GM19438 (cell line): ENCODE results near the gene GLTP.

Source experiments
- ATAC-seq: cut with Tn5 transposase; IDR thresholded peaks from one replicate; pipeline ENCODE4 v1.9.1; 2021; ENCODE audit warnings: low read depth; ENCODE audit not compliant: unreplicated experiment

GLTP gene

GRCh38 chr12:109827566-109828550 lies 52.5 kb downstream of the GLTP start:
- no peak for ATAC-seq

- no peak for ATAC-seq
Measured at GRCh38 chr12:109827080-109827479, 53.3 kb downstream of the GLTP start.

- ATAC-seq = no peak
Measured at GRCh38 chr12:109824731-109825130, 55.6 kb downstream of the GLTP start.

GRCh38 chr12:109822951-109823411 lies 57.4 kb downstream of the GLTP start:
- ATAC-seq = no peak

GRCh38 chr12:109822416-109822815 lies 57.9 kb downstream of the GLTP start:
- ATAC-seq = no peak

- no peak for ATAC-seq
Measured at GRCh38 chr12:109821968-109822367, 58.4 kb downstream of the GLTP start.

- ATAC-seq = no peak
Measured at GRCh38 chr12:109820816-109821381, 59.4 kb downstream of the GLTP start.

- no peak for ATAC-seq
Measured at GRCh38 chr12:109818905-109819500, 61.3 kb downstream of the GLTP start.

- ATAC-seq = no peak
Measured at GRCh38 chr12:109818253-109818652, 62.1 kb downstream of the GLTP start.

GRCh38 chr12:109817627-109818231 lies 62.6 kb downstream of the GLTP start:
- no peak for ATAC-seq

- ATAC-seq = no peak
Measured at GRCh38 chr12:109816870-109817269, 63.5 kb downstream of the GLTP start.

GRCh38 chr12:109815757-109816617 lies 64.4 kb downstream of the GLTP start:
- no peak for ATAC-seq

GRCh38 chr12:109815225-109815624 lies 65.1 kb downstream of the GLTP start:
- ATAC-seq = no peak

GRCh38 chr12:109814600-109815150 lies 65.7 kb downstream of the GLTP start:
- no peak for ATAC-seq

GRCh38 chr12:109813810-109814416 lies 66.4 kb downstream of the GLTP start:
- no peak for ATAC-seq

- no peak for ATAC-seq
Measured at GRCh38 chr12:109811624-109811995, 68.7 kb downstream of the GLTP start.

GRCh38 chr12:109810954-109811623 lies 69.3 kb downstream of the GLTP start:
- no peak for ATAC-seq

GRCh38 chr12:109808876-109809646 lies 71.3 kb downstream of the GLTP start:
- no peak for ATAC-seq
